ENCODE results near the gene CD70.
"Not testable (repeated sequence)": the region's sequence is repeated elsewhere in the genome, so short reads cannot be mapped to it uniquely, and the experiment has no call there.

Gene CD70

DNA sequence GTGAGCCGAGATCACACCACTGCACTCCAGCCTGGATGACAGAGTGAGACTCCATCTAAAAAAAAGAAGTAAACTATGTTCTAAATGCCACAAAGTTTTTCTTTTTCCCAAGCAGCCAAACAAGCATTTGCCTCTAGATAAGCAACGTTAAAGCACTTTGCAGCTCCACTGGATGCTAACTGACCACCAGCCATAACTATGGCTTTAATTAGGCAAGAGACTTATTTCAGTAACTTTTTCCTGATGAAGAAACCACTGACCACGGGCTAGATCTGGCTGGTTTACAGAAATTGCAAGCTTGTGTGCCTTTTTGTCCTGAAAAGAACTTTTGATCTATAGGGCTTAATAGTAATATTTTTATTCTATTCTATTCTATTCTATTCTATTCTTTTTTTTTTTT lies 22.1 kb downstream of the CD70 start:
- no peak for DNase-seq

DNA sequence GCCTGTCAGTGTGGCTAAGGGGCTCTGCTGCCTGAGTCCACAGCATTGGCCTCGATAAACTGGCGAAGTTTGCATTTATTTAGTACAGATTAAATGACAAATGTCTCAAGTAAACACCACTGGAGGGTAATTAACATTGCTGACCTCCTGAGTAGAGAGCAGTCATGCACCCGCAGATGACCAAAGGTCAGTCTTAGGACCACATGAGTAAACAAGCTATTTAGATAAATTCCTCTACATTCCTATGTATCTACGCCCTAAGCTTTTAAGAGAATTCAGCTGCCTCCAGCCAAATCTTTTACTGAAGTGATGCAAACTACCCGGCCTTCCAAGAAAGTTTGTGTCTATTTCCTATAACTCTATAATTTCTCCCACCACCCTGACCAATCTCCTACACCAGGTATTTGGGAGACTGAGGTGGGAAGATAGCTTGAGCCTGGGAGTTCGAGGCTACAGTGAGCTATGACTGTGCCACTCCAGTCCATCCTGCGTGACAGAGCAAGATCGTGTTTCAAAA lies 22.9 kb downstream of the CD70 start:
- no peak for DNase-seq

GRCh38 chr19:6566727-6567126 lies 24.2 kb downstream of the CD70 start:
- DNase-seq: not testable (repeated sequence)

DNA sequence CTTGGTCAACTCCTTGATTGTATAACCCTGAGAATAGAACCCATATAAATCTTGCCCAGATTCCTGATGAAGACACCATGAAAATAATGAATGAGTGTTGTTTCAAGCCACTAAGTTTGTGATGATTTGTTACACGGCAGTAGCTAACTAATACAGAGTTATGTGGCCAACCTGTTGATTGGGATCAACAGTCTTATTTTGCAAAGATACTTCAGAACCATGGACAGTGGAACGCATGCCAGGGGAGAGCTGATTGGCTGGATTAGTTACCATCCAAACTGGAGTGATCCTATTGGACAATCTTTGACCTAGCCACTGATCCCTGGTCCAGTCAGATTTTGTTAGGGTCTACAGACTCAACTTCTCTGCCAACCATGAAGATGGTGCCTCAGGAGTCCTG lies 26.6 kb downstream of the CD70 start:
- no peak for DNase-seq

- not testable (repeated sequence) for DNase-seq
These were observed 28.5 kb downstream of the CD70 start for GRCh38 chr19:6562437-6562836.

DNA sequence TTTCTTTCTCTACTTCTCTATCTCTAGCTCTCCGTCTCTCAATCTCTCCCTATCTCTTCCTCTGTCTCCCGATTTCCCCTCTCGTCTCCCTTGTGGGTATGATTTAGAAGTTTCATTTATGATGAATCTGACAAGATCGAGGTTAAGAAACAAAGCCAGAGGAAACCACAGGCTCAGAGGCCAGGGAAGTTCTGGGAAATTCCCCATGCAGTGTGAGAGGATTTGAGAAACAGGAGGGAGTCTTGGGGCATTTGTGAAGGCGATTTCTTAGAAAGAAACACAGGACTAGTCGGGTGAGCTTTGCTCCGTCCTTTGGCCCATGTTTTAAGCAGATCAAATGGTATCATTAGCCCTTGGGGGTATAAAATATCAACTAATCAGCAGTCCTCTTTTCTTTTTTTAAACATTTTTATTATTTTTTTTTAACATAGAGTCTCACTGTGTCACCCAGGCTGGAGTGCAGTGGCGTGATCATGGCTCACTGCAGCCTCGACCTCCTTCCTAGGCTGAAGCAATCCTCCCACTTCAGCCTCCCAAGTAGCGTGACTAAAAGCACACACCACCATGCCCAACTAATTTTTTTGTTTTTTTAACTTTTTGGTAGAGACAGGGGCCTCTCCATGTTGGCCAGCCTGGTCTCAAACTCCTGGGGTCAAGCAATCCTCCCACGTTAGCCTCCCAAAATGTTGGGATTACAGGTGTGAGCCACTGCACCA lies 34.3 kb downstream of the CD70 start:
- DNase-seq: no peak

GRCh38 chr19:6556043-6556449 lies 34.9 kb downstream of the CD70 start:
- DNase-seq: no peak

DNA sequence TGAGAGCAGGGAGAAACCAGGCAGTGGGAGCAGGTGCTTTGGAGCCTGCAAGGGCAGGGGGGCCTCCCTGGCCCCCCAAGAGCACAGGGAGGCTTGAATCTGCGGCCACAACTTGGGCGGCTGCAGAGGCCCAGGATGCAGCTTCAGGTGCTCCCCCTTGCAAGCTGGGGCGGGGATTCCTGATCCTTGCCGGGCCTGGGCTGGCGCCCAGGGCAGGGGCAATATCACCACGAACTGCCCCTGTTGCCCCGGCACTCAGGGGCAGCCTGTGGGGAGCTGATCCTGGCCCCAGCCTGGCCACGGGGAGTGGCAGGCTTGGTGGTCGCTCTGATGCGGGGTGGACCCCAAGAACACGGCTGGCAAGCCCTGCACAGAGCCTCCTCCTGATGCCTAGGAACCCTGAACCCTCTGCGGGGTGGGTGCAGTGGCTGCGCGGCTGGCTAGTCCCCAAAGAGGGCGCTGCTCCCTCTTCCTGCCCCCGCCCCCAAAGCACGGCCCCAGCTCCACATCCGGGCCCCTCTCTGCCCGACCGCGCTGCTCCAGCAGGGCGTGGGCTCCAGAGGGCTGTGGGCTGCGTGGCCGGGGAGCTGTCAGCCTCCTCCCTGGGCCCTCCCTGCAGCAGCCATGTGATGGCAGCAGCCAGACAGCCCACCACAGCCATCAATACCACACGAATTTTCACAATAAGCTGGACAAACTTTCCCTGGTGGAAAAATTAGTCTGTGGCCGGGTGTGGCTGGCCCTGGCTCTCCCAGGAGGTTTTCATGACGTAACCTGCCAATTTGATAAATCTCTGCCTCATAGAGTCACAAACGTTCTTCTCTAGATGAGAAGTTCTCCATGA lies 39.1 kb downstream of the CD70 start:
- DNase-seq: no peak

DNA sequence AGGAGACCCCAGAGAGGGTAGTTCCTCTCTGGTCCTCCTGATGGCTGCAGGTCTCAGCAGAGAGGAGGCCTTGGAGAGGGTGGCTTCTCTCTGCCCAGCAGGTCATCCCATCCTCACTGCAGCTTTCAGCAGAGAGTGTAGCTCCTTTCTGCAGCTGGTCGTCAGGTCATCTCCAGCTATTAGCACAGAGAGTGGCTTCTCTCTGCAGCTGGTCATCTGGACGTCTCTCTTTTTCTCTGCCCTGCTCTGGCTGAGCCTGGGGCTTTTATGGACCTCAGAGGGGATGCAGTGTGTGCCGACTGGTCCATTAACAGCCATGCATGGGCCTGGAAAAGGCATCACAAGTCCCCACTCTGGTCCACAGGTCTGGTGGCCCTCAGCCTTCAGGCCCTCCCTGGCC lies 39.9 kb downstream of the CD70 start:
- DNase-seq: no peak

- not testable (repeated sequence) for DNase-seq
These were observed 40.3 kb downstream of the CD70 start for GRCh38 chr19:6550679-6551078.

- DNase-seq: no peak
These were observed 47.0 kb downstream of the CD70 start for GRCh38 chr19:6543866-6544347.

DNA sequence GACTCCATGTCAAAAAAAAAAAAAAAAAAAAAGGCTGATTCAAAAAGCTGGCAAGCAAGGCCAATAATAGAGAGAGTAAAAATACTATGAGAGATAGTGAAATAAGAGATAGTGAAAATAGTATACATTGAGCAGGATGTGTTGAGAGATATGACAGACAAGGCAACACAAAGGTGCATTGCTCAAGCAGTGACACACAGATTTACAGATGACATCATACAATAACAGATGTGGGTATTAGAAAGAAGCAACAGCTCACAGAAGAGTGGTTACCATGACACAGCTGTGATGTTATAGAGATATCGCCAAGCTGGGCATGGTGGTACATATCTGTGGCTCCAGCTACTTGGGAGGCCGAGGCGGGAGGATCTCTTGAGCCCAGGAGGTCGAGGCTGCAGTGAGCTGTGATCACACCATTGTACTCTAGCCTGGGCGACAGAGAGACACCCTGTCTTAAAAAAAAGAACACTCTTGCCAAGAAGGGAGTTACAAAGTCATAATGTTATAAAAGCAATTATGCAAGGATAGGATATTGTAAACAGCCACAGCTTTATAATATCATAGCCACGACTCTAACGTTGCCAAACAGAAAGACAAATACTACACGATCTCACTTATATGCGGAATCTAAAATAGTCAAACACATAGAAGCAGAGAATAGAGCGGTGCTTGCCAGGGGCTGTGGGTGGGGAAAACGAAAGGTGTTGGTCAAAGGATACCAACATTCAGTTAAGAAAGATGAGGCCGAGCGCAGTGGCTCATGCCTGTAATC lies 49.8 kb downstream of the CD70 start:
- DNase-seq: no peak

DNA sequence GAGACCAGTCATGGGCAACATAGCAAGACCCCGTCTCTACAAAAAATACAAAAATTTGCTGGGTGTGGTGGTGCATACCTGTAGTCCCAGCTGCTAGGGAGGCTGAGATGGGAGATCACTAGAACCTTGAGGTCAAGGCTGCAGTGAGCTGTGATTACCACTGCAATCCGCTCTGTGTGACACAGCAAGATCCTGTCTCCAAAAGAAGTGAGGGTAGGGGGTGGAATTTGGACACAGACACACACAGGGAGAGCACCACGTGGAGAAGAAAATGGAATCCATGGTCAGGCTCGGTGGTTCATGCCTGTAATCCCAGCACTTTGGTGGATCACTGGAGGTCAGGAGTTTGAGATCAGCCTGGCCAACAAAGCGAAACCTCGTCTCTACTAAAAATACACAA lies 51.4 kb downstream of the CD70 start:
- DNase-seq: no peak

Measured in COR-L47 (cell line).